ENCODE data around the gene ZNF580.

The ZNF580 gene

DNA sequence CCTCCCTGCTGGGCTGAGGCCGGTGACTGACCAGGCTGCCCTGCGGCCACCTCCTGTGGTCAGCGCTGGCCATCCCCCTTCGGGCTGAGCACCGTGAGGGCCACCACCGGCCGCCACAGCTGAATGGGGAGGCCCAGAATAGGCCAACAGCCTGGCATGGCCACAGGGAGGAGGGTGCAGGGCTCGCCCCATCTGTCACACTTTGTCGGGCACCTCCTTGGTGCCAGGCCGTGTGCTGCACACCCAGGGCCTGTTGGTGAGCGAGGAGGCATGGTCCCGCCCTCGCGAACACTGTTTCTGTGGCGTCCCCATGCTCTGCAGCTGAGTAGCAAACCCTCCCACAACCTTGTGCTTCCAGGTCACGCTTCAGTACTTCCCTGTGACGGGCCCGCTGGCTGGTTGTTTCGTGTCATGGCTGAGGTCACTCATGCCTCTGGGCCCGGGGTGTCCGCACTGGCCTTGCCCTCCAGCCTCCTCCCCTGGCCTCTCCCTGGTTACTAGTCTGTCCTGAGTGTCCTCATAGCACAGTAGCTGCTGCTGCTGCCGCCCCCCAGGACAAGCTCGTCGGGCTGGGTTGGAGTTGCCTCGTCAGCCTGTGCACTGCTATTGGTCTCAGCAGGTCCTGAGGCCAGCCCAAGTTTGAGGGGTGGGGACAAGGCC, 49.4 kb downstream of the ZNF580 start:
- DNase-seq (ENCODE audit: low read depth in 1 of 2, low spot score in 1 of 2) = no peak

DNA sequence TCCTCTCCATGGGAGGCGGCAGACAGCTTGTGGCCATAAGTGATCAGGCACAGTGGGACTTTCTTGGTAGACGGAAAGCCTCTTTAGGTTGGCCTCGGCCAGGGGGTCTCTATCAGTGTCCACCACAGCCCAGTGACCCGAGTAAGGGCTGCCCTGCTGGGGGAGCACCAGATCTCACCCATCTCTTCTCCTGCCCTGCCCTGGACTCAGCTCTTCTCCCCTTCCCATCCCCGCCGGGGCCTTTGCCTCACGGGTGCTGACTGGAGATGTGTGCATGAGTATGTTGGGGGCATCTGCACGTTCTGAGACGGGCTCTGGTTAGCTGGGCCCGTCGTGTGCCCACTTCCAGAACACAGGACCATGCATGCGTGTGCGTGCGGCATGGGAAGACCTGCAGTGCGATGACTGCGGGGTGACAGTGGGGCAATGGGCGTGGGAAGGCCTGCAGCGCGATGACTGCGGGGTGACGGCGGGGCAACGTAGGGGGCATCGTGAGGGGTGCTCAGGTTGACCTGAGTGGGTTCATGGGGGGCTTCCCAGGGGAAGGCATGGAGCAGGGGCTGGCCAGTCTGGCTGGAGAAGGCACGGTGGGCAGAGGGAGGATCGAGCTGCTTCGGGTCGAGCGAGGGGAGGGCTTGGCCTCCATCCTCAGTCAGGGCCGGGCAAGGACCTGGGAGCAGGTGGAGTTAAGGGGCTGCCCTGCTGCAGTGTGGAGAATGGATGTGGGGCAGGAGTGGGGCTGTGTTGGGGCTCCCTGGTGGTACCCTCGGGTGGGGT, 50.2 kb downstream of the ZNF580 start:
- no peak for DNase-seq (ENCODE audit: low read depth in 1 of 2, low spot score in 1 of 2)

DNA sequence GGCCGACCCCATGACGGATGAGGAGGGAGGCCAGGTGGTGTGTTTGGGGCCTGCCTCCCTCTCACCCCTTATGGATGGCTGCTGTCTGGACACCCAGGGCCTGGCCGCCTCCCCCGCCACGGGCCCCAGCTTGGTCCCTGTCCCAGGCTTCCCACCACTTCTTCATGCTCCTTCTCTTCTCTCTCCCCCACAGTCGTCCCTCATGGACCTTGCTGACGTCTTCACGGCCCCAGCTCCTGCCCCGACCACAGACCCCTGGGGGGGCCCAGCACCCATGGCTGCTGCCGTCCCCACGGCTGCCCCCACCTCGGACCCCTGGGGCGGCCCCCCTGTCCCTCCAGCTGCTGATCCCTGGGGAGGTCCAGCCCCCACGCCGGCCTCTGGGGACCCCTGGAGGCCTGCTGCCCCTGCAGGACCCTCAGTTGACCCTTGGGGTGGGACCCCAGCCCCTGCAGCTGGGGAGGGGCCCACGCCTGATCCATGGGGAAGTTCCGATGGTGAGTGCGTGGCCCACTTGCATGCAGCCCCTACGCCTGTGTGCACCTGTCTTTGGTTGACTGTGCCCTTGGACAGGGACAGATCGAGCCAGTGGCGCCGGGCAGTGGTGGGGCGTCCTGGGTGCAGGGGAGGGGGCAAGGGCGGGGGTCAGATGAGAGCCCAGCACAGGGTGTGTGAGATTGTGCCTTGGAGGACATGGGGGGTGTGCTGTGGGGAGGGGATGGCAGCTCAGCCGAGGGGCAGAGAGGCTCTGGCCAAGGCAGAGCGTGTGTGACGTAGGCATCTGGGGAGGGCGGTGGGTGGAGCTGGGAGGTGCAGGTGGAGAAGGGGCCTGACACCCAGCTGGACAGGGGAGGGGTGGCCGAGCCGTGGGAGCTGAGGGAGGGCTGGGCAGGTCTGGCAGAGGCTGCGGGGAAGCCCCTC, 51.0 kb downstream of the ZNF580 start:
- DNase-seq (ENCODE audit: low read depth in 1 of 2, low spot score in 1 of 2) = no peak

DNA sequence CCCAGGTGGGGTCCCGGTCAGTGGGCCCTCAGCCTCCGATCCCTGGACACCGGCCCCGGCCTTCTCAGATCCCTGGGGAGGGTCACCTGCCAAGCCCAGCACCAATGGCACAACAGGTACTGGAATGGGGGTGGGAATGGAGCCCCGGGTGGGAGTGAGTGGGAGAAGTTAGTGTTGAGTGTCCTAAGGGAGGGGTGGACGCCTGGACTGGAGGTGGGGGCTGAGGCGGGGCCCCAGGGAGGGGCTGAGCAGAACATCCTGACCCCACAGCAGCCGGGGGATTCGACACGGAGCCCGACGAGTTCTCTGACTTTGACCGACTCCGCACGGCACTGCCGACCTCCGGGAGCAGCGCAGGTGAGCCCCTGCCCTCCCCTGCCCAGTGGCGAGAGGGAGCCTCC, 51.9 kb downstream of the ZNF580 start:
- no peak for DNase-seq (ENCODE audit: low read depth in 1 of 2, low spot score in 1 of 2)
